GM12872 (cell line): ENCODE measurements around the gene C1QTNF5.

ENCODE experiments used
- CTCF ChIP-seq: IDR thresholded peaks from 3 replicates; pipeline ENCODE4 v1.5.1; 2011; ENCODE audit warnings: low read depth, mild to moderate bottlenecking, low read length, moderate library complexity; ENCODE audit not compliant: insufficient read depth

The C1QTNF5 gene

GRCh38 chr11:119347940-119348605 is 7.4 kb upstream of the C1QTNF5 start:
- TF ChIP-seq CTCF: no peak

GRCh38 chr11:119347242-119347641 is 6.6 kb upstream of the C1QTNF5 start:
- TF ChIP-seq CTCF: no peak

- TF ChIP-seq CTCF: no peak
Measured at GRCh38 chr11:119346605-119347004, 5.9 kb upstream of the C1QTNF5 start, which contains the start of gene MFRP. MFRP (minus strand) TSS chr11:119346705; CDS start chr11:119346513, 192 bp downstream.

GRCh38 chr11:119345685-119346084 is 5.0 kb upstream of the C1QTNF5 start:
- TF ChIP-seq CTCF: no peak

- no peak for TF ChIP-seq CTCF
Measured at GRCh38 chr11:119344291-119345010, 3.8 kb upstream of the C1QTNF5 start.

GRCh38 chr11:119343726-119344125 is 3.0 kb upstream of the C1QTNF5 start:
- TF ChIP-seq CTCF: no peak

GRCh38 chr11:119342362-119343130 is 1.9 kb upstream of the C1QTNF5 start:
- no peak for TF ChIP-seq CTCF
